H1 (cell line): ENCODE results near the gene METTL25B. TPM values are rescaled to one million over a fixed set of nuclear protein-coding genes. Genes with fewer than 3 reads are reported as not detected.

Experiments
- CREB1 ChIP-seq: IDR thresholded peaks from 2 replicates; pipeline ENCODE4 v1.6.1; 2012; ENCODE audit warnings: inconsistent platforms
- CTCF ChIP-seq, 3 experiments: IDR thresholded peaks; 1 replicate in 2 of 3; 2 replicates in 1 of 3; pipeline versions ENCODE4 v1.5.1 to v1.6.1; 2011; ENCODE audit warnings: low read length in 3 of 3, mild to moderate bottlenecking in 3 of 3, inconsistent platforms in 2 of 3, low read depth in 1 of 3, moderate library complexity in 1 of 3; ENCODE audit not compliant: insufficient read depth in 1 of 3; ENCODE audit errors: control extremely low read depth in 1 of 3
- GTF2F1 ChIP-seq: IDR thresholded peaks from 2 replicates; pipeline ENCODE4 v1.6.1; 2012; ENCODE audit warnings: low read depth, low read length, improper control_type of control experiment, borderline replicate concordance
- NRF1 ChIP-seq: IDR thresholded peaks from 2 replicates; pipeline ENCODE4 v1.6.1; 2011; ENCODE audit warnings: mild to moderate bottlenecking, low read depth, low read length, improper control_type of control experiment
- RFX5 ChIP-seq: IDR thresholded peaks from 2 replicates; pipeline ENCODE4 v1.6.1; 2011; ENCODE audit warnings: low read depth, low read length, improper control_type of control experiment, borderline replicate concordance
- SRF ChIP-seq: IDR thresholded peaks from 2 replicates; pipeline ENCODE4 v1.6.1; 2011; ENCODE audit warnings: mild to moderate bottlenecking, low read depth, low read length, moderate library complexity
- polyA plus RNA-seq, 7 experiments: library from polyadenylated mRNA; depleted of rRNA in 3 of 7; stranded (reverse) in 5 of 7; unstranded in 2 of 7; fragments of >200 nt in 5 of 7; fragments of 200-250 nt in 2 of 7; gene quantifications; 1 replicate in 5 of 7; 2 replicates in 1 of 7; 4 replicates in 1 of 7; pipeline versions ENCODE4 v1.2.1 to v1.2.3, GENCODE V29; 2011 to 2013; ENCODE audit warnings: missing spikeins in 2 of 7, mixed read lengths in 2 of 7
- total RNA-seq: library from RNA; stranded (reverse); fragmentation: NEBNext Ultra II Directional; extraction: Animal tissue kit (Norgen Biotek cat#: 25700); gene quantifications from 2 replicates; pipeline ENCODE4 v1.2.1, GENCODE V29; 2021
- TF ChIP-seq, protein P1 (sequence below): IDR thresholded peaks from 2 replicates; pipeline ENCODE4 v1.6.1; 2011; ENCODE audit warnings: low read length, improper control_type of control experiment
- TF ChIP-seq, protein P2 (sequence below): fragments of 300-600 bp; sonication (generic); IDR thresholded peaks from 2 replicates; pipeline ENCODE4 v1.7.1; 2012; ENCODE audit warnings: low read length, moderate library complexity, mild to moderate bottlenecking, inconsistent platforms; ENCODE audit not compliant: insufficient replicate concordance

The METTL25B gene
- total and polyA plus RNA-seq, 2 of the 8 experiments (the other 6 are each of a cell fraction or from before 2014, with no cell fraction given): 28.4 to 30.1 TPM

DNA sequence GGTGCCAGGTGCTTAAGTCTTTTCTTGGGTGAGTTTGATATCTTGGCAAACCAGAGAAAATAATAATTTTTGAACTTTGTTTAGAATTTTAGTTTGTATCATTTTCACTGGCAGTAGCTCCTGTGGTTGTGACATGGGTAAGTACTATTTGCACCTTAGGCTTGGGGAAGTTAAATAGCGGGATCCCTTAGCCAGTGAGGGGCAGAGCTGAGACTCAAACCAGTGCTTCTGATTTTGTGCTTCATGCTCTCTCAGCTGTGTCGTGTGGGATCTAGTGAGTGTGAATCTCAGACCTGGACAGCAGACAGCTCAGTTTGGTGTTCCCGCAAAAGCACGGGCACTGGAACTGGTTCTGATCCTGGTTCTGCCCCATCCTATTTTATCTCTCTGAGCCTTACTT, 48.7 kb downstream of the METTL25B start (continued):
- no peak for TF ChIP-seq CTCF (IDR thresholded peaks at IDR 0.05; ENCODE audit: control extremely low read depth in 1 of 3, insufficient read depth in 1 of 3, low read depth in 1 of 3, low read length in 3 of 3)
- TF ChIP-seq CREB1: no peak
- no peak for TF ChIP-seq GTF2F1
- TF ChIP-seq SRF: no peak
- no peak for TF ChIP-seq RFX5
- TF ChIP-seq NRF1: no peak
- TF ChIP-seq, protein P1, sequence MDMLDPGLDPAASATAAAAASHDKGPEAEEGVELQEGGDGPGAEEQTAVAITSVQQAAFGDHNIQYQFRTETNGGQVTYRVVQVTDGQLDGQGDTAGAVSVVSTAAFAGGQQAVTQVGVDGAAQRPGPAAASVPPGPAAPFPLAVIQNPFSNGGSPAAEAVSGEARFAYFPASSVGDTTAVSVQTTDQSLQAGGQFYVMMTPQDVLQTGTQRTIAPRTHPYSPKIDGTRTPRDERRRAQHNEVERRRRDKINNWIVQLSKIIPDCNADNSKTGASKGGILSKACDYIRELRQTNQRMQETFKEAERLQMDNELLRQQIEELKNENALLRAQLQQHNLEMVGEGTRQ: no peak
- TF ChIP-seq, protein P2, sequence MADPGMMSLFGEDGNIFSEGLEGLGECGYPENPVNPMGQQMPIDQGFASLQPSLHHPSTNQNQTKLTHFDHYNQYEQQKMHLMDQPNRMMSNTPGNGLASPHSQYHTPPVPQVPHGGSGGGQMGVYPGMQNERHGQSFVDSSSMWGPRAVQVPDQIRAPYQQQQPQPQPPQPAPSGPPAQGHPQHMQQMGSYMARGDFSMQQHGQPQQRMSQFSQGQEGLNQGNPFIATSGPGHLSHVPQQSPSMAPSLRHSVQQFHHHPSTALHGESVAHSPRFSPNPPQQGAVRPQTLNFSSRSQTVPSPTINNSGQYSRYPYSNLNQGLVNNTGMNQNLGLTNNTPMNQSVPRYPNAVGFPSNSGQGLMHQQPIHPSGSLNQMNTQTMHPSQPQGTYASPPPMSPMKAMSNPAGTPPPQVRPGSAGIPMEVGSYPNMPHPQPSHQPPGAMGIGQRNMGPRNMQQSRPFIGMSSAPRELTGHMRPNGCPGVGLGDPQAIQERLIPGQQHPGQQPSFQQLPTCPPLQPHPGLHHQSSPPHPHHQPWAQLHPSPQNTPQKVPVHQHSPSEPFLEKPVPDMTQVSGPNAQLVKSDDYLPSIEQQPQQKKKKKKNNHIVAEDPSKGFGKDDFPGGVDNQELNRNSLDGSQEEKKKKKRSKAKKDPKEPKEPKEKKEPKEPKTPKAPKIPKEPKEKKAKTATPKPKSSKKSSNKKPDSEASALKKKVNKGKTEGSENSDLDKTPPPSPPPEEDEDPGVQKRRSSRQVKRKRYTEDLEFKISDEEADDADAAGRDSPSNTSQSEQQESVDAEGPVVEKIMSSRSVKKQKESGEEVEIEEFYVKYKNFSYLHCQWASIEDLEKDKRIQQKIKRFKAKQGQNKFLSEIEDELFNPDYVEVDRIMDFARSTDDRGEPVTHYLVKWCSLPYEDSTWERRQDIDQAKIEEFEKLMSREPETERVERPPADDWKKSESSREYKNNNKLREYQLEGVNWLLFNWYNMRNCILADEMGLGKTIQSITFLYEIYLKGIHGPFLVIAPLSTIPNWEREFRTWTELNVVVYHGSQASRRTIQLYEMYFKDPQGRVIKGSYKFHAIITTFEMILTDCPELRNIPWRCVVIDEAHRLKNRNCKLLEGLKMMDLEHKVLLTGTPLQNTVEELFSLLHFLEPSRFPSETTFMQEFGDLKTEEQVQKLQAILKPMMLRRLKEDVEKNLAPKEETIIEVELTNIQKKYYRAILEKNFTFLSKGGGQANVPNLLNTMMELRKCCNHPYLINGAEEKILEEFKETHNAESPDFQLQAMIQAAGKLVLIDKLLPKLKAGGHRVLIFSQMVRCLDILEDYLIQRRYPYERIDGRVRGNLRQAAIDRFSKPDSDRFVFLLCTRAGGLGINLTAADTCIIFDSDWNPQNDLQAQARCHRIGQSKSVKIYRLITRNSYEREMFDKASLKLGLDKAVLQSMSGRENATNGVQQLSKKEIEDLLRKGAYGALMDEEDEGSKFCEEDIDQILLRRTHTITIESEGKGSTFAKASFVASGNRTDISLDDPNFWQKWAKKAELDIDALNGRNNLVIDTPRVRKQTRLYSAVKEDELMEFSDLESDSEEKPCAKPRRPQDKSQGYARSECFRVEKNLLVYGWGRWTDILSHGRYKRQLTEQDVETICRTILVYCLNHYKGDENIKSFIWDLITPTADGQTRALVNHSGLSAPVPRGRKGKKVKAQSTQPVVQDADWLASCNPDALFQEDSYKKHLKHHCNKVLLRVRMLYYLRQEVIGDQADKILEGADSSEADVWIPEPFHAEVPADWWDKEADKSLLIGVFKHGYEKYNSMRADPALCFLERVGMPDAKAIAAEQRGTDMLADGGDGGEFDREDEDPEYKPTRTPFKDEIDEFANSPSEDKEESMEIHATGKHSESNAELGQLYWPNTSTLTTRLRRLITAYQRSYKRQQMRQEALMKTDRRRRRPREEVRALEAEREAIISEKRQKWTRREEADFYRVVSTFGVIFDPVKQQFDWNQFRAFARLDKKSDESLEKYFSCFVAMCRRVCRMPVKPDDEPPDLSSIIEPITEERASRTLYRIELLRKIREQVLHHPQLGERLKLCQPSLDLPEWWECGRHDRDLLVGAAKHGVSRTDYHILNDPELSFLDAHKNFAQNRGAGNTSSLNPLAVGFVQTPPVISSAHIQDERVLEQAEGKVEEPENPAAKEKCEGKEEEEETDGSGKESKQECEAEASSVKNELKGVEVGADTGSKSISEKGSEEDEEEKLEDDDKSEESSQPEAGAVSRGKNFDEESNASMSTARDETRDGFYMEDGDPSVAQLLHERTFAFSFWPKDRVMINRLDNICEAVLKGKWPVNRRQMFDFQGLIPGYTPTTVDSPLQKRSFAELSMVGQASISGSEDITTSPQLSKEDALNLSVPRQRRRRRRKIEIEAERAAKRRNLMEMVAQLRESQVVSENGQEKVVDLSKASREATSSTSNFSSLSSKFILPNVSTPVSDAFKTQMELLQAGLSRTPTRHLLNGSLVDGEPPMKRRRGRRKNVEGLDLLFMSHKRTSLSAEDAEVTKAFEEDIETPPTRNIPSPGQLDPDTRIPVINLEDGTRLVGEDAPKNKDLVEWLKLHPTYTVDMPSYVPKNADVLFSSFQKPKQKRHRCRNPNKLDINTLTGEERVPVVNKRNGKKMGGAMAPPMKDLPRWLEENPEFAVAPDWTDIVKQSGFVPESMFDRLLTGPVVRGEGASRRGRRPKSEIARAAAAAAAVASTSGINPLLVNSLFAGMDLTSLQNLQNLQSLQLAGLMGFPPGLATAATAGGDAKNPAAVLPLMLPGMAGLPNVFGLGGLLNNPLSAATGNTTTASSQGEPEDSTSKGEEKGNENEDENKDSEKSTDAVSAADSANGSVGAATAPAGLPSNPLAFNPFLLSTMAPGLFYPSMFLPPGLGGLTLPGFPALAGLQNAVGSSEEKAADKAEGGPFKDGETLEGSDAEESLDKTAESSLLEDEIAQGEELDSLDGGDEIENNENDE: no peak
